GM12878 (cell line): ENCODE measurements around the gene ZMYND11.

ENCODE experiments used
- BRCA1 ChIP-seq: IDR thresholded peaks from 2 replicates; pipeline ENCODE4 v1.6.1; 2011; ENCODE audit warnings: low read depth, low read length, improper control_type of control experiment
- CEBPB ChIP-seq, 2 experiments: fragments of 150-350 bp in 1 of 2; IDR thresholded peaks; 2 replicates each; pipeline ENCODE4 v1.6.1; 2012 to 2014; ENCODE audit warnings: low read depth in 2 of 2, low read length in 2 of 2, borderline replicate concordance in 1 of 2, inconsistent platforms in 1 of 2
- CREB1 ChIP-seq: IDR thresholded peaks from 2 replicates; pipeline ENCODE4 v1.6.1; 2012; ENCODE audit warnings: low read depth, mild to moderate bottlenecking, inconsistent platforms
- EP300 ChIP-seq, 2 experiments: fragments of 150-350 bp in 1 of 2; IDR thresholded peaks; 2 replicates each; pipeline ENCODE4 v1.6.1; 2011 to 2012; ENCODE audit warnings: low read depth in 2 of 2, low read length in 2 of 2, borderline replicate concordance in 1 of 2, improper control_type of control experiment in 1 of 2, inconsistent platforms in 1 of 2; ENCODE audit not compliant: control insufficient read depth in 1 of 2
- ETV6 ChIP-seq, 2 experiments: fragments of 450-650 bp in 1 of 2; IDR thresholded peaks in 1 of 2; conservative IDR thresholded peaks in 1 of 2; 2 replicates each; pipeline ENCODE4 v1.6.1; 2014; ENCODE audit warnings: antibody characterized with exemption in 1 of 2, borderline replicate concordance in 1 of 2, low read depth in 1 of 2, mild to moderate bottlenecking in 1 of 2, moderate library complexity in 1 of 2
- EZH2 ChIP-seq: IDR thresholded peaks from 2 replicates; pipeline ENCODE4 v1.6.1; 2012; ENCODE audit warnings: low read depth, mild to moderate bottlenecking, control low read depth, inconsistent platforms, low read length, borderline replicate concordance; ENCODE audit not compliant: control insufficient read depth
- MYC ChIP-seq: IDR thresholded peaks from 2 replicates; pipeline ENCODE4 v1.6.1; 2011; ENCODE audit warnings: mild to moderate bottlenecking, low read length, moderate library complexity, inconsistent platforms; ENCODE audit not compliant: insufficient read depth, insufficient replicate concordance, insufficient read length, severe bottlenecking
- POLR2A ChIP-seq: IDR thresholded peaks from 2 replicates; pipeline ENCODE4 v1.6.1; 2011; ENCODE audit warnings: low read depth, mild to moderate bottlenecking, low read length
- POLR2AphosphoS2 ChIP-seq: IDR thresholded peaks from 2 replicates; pipeline ENCODE4 v1.6.1; 2011; ENCODE audit warnings: low read depth, mild to moderate bottlenecking, low read length, improper control_type of control experiment, moderate library complexity
- POLR2AphosphoS5 ChIP-seq: IDR thresholded peaks from 2 replicates; pipeline ENCODE4 v1.6.1; 2011; ENCODE audit warnings: mild to moderate bottlenecking, low read length, inconsistent platforms
- SPI1 ChIP-seq: IDR thresholded peaks from 2 replicates; pipeline ENCODE4 v1.6.1; 2011; ENCODE audit warnings: low read depth, mild to moderate bottlenecking, low read length, moderate library complexity, borderline replicate concordance; ENCODE audit not compliant: insufficient read depth
- TAF1 ChIP-seq: IDR thresholded peaks from 2 replicates; pipeline ENCODE4 v1.6.1; 2011; ENCODE audit warnings: mild to moderate bottlenecking, low read depth, low read length, borderline replicate concordance
- TF ChIP-seq, protein P1 (sequence below), 3 experiments: IDR thresholded peaks in 2 of 3; conservative IDR thresholded peaks in 1 of 3; 2 replicates each; pipeline ENCODE4 v1.5.1; 2011; ENCODE audit warnings: low read depth in 3 of 3, low read length in 3 of 3, mild to moderate bottlenecking in 3 of 3, control low read depth in 2 of 3, moderate library complexity in 2 of 3, inconsistent platforms in 1 of 3, mixed read lengths in 1 of 3; ENCODE audit not compliant: control insufficient read depth in 2 of 3, insufficient read depth in 1 of 3; ENCODE audit errors: extremely low read depth in 1 of 3
- TF ChIP-seq, protein P2 (sequence below): IDR thresholded peaks from 2 replicates; pipeline ENCODE4 v1.6.1; 2012; ENCODE audit warnings: low read depth, low read length, improper control_type of control experiment

DNA sequence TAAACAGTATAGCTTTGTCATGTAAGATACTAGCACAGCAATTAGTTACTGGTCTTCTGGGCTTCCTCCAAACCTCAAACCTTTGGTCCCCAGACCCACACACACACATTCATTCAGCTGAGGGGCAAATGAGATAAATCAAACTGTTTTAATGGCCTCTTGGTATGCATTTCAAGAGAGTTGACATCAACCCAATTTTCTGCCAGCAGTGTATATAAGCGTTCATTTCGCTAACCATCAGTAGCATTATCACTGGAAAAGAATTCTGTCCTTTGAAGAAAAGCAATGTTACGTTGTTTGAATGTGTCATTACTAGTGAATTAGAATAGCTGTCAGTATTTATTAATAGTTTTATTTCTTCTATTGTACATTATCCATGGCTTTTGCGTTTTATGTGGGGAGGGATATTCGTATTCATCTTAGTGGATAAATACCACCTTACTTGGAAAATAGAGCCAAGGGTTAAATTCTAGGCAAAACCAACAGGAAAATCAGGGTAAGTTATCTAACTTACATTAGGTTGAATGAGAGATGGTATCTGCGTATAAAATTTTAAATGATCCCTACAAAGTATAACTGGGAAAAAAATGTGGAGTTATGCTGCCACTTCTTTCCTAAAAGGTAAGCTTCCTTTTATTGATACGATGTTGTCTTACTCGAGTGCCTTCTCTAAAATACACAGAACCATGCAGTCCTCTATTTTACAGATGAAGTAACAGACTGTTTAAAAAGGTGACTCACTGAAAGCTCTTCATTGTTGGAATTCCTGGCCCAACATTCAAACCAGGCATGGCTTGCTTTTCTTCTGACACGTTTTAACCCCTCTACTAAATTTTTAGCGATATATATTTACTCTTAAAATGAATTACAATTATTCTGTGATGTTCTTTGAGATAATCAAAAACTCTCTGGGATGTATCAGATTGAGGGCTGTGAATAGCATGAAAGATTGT lies 2.0 kb upstream of the ZMYND11 start:
- TF ChIP-seq POLR2AphosphoS2 (no peak), EZH2 (no peak), CEBPB (IDR thresholded peaks at IDR 0.05; ENCODE audit: borderline replicate concordance in 1 of 2, low read depth in 2 of 2, low read length in 2 of 2) (no peak), POLR2A (no peak), ETV6 (conservative IDR thresholded peaks at IDR 0.05 in 1 of 2, IDR thresholded peaks at IDR 0.05 in 1 of 2; ENCODE audit: borderline replicate concordance in 1 of 2, low read depth in 1 of 2) (no peak), BRCA1 (no peak), MYC (no peak), EP300 (IDR thresholded peaks at IDR 0.05; ENCODE audit: borderline replicate concordance in 1 of 2, control insufficient read depth in 1 of 2, low read depth in 2 of 2, low read length in 2 of 2) (no peak), POLR2AphosphoS5 (no peak), SPI1 (no peak), CREB1 (no peak), TAF1 (no peak)
- TF ChIP-seq, protein P1, sequence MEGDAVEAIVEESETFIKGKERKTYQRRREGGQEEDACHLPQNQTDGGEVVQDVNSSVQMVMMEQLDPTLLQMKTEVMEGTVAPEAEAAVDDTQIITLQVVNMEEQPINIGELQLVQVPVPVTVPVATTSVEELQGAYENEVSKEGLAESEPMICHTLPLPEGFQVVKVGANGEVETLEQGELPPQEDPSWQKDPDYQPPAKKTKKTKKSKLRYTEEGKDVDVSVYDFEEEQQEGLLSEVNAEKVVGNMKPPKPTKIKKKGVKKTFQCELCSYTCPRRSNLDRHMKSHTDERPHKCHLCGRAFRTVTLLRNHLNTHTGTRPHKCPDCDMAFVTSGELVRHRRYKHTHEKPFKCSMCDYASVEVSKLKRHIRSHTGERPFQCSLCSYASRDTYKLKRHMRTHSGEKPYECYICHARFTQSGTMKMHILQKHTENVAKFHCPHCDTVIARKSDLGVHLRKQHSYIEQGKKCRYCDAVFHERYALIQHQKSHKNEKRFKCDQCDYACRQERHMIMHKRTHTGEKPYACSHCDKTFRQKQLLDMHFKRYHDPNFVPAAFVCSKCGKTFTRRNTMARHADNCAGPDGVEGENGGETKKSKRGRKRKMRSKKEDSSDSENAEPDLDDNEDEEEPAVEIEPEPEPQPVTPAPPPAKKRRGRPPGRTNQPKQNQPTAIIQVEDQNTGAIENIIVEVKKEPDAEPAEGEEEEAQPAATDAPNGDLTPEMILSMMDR (IDR thresholded peaks at IDR 0.05 in 2 of 3, conservative IDR thresholded peaks at IDR 0.05 in 1 of 3; ENCODE audit: control insufficient read depth in 2 of 3, extremely low read depth in 1 of 3, insufficient read depth in 1 of 3, low read depth in 3 of 3, low read length in 3 of 3): no peak
- TF ChIP-seq, protein P2, sequence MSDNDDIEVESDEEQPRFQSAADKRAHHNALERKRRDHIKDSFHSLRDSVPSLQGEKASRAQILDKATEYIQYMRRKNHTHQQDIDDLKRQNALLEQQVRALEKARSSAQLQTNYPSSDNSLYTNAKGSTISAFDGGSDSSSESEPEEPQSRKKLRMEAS: no peak
